Gastrocnemius medialis (tissue), 4 donors: Measurements from ENCODE around the gene PCNX3. TPM values are rescaled to one million over a fixed set of nuclear protein-coding genes. Genes with fewer than 3 reads are reported as not detected.
A peak's percentile ranks its signal among the peaks of the same experiment; 100 is the strongest.

Experiments
- ATAC-seq, 2 donors: fragments of 150-250 bp; one replicate each; pipeline ENCODE4 v1.9.1; 2016
- DNase-seq, 2 donors: peaks; one replicate each; pipeline ENCODE4 v3.0.0-alpha.2; 2019
- H3K27ac ChIP-seq, 4 donors: fragments of 200-600 bp; sonication (generic); 1 replicate in 1 of 4; 2 replicates in 3 of 4; pipeline ENCODE4 v1.5.1; 2016 to 2018; ENCODE audit warnings: mild to moderate bottlenecking in 2 of 4, moderate library complexity in 1 of 4
- H3K27me3 ChIP-seq, 3 donors: fragments of 200-600 bp; sonication (generic) in 2 of 3; 1 replicate in 1 of 3; 2 replicates in 2 of 3; pipeline versions ENCODE4 v1.5.1 to v1.6.0; 2016 to 2019; ENCODE audit warnings: mild to moderate bottlenecking in 1 of 3, moderate library complexity in 1 of 3
- H3K36me3 ChIP-seq, 2 donors: fragments of 200-600 bp; sonication (generic) in 1 of 2; one replicate each; pipeline ENCODE4 v1.5.1; 2017 to 2018
- H3K4me1 ChIP-seq, 2 donors: fragments of 200-600 bp; sonication (generic) in 1 of 2; one replicate each; pipeline ENCODE4 v1.5.1; 2016 to 2017; ENCODE audit warnings: mild to moderate bottlenecking in 2 of 2
- H3K4me3 ChIP-seq, 4 donors: fragments of 200-600 bp; sonication (generic) in 3 of 4; 1 replicate in 1 of 4; 2 replicates in 3 of 4; pipeline ENCODE4 v1.5.1; 2016 to 2019; ENCODE audit warnings: mild to moderate bottlenecking in 2 of 4
- H3K9me3 ChIP-seq, 3 donors: fragments of 200-600 bp; sonication (generic) in 2 of 3; 1 replicate in 1 of 3; 2 replicates in 2 of 3; pipeline ENCODE4 v1.5.1; 2016 to 2019
- CTCF ChIP-seq, 5 experiments: fragments of 450-650 bp in 3 of 5; fragments of 200-600 bp in 2 of 5; sonication (generic) in 2 of 5; IDR thresholded peaks in 4 of 5; conservative IDR thresholded peaks in 1 of 5; 1 replicate in 4 of 5; 2 replicates in 1 of 5; pipeline ENCODE4 v1.5.1; 2016 to 2019; ENCODE audit warnings: antibody characterized with exemption in 5 of 5, mild to moderate bottlenecking in 3 of 5, moderate library complexity in 3 of 5
- POLR2A ChIP-seq, 2 donors: fragments of 450-650 bp; IDR thresholded peaks; one replicate each; pipeline ENCODE4 v1.6.1; 2017; ENCODE audit warnings: antibody characterized with exemption in 2 of 2, mild to moderate bottlenecking in 2 of 2, moderate library complexity in 2 of 2
- in situ Hi-C, 4 donors: fragments of 200-750 bp; cut with MboI; loops; one replicate each; pipeline versions ENCODE4 v1.15.0 to v1.8.0; 2017; ENCODE audit warnings: low sequenced_read_pairs in 4 of 4
- intact Hi-C: fragments of 100-400 bp; cut with DNase I; formaldehyde crosslinking; loops from one replicate; pipeline ENCODE4 v1.15.1; 2023; ENCODE audit warnings: low total_unique reads
- total RNA-seq, 4 donors: library from RNA; depleted of rRNA; stranded (reverse); fragments of >200 nt; gene quantifications; one replicate each; pipeline versions ENCODE4 v1.1.0 to v1.2.3, GENCODE V29; 2016

PCNX3 gene
- total RNA-seq, 4 donors from 2014 or later, result 7.6 to 15.6 (median 13.1) TPM

- TF ChIP-seq POLR2A (IDR thresholded peaks at IDR 0.05), result no peak
- TF ChIP-seq CTCF (IDR thresholded peaks at IDR 0.05 in 4 of 5, conservative IDR thresholded peaks at IDR 0.05 in 1 of 5), result no peak
- no peak overlapping the region for H3K4me3 ChIP-seq
- DNase-seq (no peak), ATAC-seq (no peak)
- intact Hi-C loops, result no loop called here
- in situ Hi-C loops, result no loop called here
- H3K4me1 ChIP-seq, result peaks cover 20 to 28% of the 10 kb centered on the region in 2 donors
- no peaks in the 10 kb centered on the region for H3K27me3 ChIP-seq
- H3K9me3 ChIP-seq, result no peaks in the 10 kb centered on the region
- peak overlapping the region; percentile 91 to 96 (median 94) for H3K27ac ChIP-seq
- H3K36me3 ChIP-seq, result peaks cover 0 to 58% of the 10 kb centered on the region in 2 donors
Measured at GRCh38 chr11:65654375-65655349, 39.1 kb downstream of the PCNX3 start.

GRCh38 chr11:65655570-65656332 is 40.2 kb downstream of the PCNX3 start:
- intact Hi-C loops, result no loop called here
- DNase-seq, result no peak
- peaks cover 20 to 28% of the 10 kb centered on the region in 2 donors for H3K4me1 ChIP-seq

GRCh38 chr11:65657426-65657825 is 41.9 kb downstream of the PCNX3 start:
- H3K4me3 ChIP-seq, result no peak overlapping the region
- no peaks in the 10 kb centered on the region for H3K9me3 ChIP-seq
- H3K27me3 ChIP-seq, result no peaks in the 10 kb centered on the region
- peaks cover 0 to 79% of the 10 kb centered on the region in 2 donors for H3K36me3 ChIP-seq
- peaks cover 25 to 28% of the 10 kb centered on the region in 2 donors for H3K4me1 ChIP-seq
- TF ChIP-seq POLR2A (IDR thresholded peaks at IDR 0.05) (no peak), CTCF (IDR thresholded peaks at IDR 0.05 in 4 of 5, conservative IDR thresholded peaks at IDR 0.05 in 1 of 5) (no peak)
- ATAC-seq (no peak), DNase-seq (no peak)
- intact Hi-C loops, result no loop called here
- in situ Hi-C loops, result no loop called here
- H3K27ac ChIP-seq, result no peak overlapping the region

More at GRCh38 chr11:65655570-65656332, 40.2 kb downstream of the PCNX3 start:
- in situ Hi-C loops, result no loop called here
- peaks cover 0 to 69% of the 10 kb centered on the region in 2 donors for H3K36me3 ChIP-seq
- no peak overlapping the region for H3K4me3 ChIP-seq
- no peaks in the 10 kb centered on the region for H3K9me3 ChIP-seq
- TF ChIP-seq CTCF (IDR thresholded peaks at IDR 0.05 in 4 of 5, conservative IDR thresholded peaks at IDR 0.05 in 1 of 5), result no peak
- TF ChIP-seq POLR2A (IDR thresholded peaks at IDR 0.05), result no peak
- H3K27ac ChIP-seq, result no peak overlapping the region
- no peak for ATAC-seq
- no peaks in the 10 kb centered on the region for H3K27me3 ChIP-seq

GRCh38 chr11:65658174-65659021 is 42.8 kb downstream of the PCNX3 start:
- DNase-seq (no peak), ATAC-seq (no peak)
- H3K36me3 ChIP-seq, result peaks cover 0 to 79% of the 10 kb centered on the region in 2 donors
- no peak for TF ChIP-seq POLR2A (IDR thresholded peaks at IDR 0.05)
- TF ChIP-seq CTCF (IDR thresholded peaks at IDR 0.05 in 4 of 5, conservative IDR thresholded peaks at IDR 0.05 in 1 of 5), result no peak
- peaks cover 20 to 24% of the 10 kb centered on the region in 2 donors for H3K4me1 ChIP-seq
- in situ Hi-C loops, result no loop called here
- H3K4me3 ChIP-seq, result no peak overlapping the region
- no peak overlapping the region for H3K27ac ChIP-seq
- no peaks in the 10 kb centered on the region for H3K27me3 ChIP-seq
- intact Hi-C loops, result no loop called here
- H3K9me3 ChIP-seq, result no peaks in the 10 kb centered on the region
